ENCODE results near the gene CMTM3.
"Not testable (repeated sequence)": the region's sequence is repeated elsewhere in the genome, so short reads cannot be mapped to it uniquely, and the experiment has no call there.

CMTM3 gene

DNA sequence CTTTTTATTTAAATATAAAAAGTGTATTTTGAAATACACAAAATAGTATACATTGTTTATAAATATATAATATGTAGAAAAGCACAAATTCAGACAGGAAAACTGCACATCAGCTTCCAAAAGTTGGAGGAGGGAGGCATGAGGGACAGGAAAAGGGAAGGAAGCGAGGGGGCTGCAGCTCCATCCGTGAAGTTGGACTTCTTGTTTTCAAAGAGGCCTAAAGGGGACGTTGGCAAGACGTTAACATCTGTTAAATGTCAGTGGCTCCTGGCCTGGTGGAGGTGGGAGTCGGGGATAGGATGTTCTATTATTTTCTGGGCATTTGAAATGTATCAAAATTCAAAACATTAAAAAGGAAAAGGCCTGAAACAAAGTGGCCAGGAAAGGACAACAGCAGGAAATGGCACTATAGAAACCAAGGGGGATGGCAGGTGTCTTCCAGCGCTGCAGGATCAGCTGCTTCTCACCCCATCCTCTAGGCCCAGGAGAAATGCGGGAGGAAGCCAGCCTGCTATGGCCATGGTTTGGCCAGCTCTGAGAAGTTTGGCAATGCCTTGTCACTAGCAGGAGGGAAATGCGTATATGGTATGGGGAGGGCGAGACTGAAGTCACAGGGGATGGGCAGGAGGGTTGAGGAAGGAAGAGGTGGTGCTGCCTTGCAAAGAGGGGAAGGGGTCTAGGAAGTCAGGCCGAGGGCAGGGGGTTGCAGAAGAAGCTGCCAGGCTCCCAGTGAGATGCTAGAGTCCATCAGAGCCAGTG lies 18.8 kb upstream of the CMTM3 start:
- no peak for DNase-seq

DNA sequence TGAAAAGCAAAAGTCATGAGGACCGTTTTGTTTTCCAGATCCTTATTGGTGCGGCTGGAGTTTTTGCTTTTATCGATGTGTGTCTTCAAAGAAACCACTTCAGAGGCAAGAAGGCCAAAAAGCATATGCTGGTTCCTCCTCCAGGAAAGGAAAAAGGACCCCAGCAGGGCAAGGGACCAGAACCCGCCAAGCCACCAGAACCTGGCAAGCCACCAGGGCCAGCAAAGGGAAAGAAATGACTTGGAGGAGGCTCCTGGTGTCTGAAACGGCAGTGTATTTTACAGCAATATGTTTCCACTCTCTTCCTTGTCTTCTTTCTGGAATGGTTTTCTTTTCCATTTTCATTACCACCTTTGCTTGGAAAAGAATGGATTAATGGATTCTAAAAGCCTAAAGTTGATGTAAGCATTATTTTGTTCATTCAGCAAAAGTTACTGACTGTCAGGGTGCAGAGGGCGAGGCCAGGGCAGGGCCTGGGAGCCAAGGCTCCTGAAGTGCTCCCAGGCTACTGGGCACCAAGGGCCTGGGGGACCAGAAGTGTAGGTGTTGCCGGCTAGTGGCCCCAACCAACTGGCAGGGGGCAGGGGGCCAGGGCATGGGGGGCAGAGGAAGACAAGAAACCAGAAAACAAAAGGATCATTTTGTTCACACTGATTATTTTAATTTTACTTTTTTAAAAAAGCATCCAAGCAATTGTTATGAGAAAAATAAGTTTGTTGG lies 16.5 kb upstream of the CMTM3 start:
- DNase-seq = no peak

DNA sequence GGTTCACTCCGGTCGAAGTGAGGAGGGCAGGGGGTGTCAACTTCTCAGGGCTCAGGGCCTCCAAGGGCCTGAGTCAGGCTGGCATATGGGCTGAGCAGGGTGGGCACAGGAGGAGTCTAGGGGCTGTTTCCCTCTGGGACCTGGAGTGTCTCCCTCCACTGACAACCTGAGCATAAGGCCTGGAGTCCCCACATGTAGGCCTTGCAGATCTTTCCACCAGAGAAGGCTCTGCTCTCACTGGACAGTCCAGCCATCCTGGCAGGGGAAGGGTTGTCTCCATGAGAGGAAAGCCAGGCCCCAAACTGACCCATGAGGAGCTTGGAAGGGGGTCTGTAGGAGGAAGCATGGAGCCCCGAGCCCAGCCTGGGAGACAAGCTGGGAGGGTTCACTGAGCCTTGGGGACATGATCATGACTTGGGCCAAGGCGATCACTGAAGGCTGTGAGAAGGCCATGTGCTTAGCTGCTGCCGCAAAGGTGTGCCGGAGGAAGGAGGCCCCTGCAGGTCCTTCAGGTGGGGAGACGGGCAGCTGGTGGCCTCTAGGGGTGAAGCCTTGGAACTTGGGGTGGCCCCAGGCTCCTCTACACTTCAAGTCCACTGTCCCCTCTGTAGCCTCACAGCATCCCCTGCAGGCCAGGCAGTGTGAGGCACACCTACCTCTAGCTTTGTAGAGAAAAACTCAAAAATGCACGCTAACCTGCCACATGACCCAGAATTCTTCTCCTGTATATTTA lies 15.4 kb upstream of the CMTM3 start:
- no peak for DNase-seq

DNA sequence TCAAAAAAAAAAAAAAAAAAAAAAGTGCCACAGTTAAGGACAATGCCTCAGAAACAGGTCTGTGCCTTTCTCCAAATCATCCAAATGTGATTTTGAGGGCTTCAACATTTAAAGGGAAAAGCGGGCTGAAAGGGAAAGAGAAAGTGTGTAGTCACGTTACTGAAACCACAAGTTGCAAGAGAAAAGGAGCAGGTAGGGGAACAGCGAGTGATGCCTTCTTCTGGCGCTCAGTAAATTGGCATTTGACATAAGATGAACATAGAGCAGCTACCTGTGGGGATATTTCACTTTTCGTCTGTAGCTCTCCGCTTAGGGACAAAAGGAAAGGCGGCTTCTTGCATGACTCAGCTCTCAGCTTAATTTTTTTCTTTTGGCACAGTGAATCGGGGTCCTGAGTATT lies 14.2 kb upstream of the CMTM3 start:
- no peak for DNase-seq

DNA sequence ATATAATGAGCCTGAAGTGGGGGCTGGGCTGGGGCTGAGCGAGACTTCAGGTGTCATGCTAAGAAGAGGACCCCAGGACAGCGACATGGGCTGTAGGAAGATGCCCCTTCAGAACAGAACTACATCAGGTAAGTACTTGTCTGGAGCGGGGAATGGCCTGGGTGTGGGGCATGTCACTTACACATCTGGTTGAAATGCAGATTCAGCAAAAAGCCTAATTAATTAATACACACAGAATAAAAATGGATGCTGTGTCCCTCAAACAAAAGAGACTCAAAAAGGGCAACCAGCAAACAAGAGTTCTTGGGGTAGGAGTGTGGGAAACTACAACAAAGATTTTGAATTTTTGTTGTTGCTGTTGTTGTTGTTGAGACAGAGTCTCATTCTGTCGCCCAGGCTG lies 13.5 kb upstream of the CMTM3 start:
- DNase-seq = no peak

DNA sequence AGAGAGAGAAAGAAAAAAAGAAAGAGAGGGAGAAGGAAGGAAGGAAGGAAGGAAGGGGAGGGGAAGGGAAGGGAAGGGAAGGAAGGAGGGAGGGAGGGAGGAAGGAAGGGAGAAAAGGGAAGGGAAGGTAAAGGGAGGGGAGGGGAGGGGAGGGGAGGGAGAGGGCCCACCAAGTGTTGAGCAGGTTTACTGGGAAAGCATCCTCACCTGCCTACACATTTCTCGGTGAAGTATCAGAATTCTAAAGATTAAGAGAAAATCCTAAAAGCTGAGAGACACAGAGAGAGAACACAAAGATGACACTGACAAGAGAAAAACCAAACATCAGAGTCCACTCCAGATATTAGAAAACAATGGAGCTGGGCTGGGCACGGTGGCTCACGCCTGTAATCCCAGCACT lies 12.3 kb upstream of the CMTM3 start:
- no peak for DNase-seq

DNA sequence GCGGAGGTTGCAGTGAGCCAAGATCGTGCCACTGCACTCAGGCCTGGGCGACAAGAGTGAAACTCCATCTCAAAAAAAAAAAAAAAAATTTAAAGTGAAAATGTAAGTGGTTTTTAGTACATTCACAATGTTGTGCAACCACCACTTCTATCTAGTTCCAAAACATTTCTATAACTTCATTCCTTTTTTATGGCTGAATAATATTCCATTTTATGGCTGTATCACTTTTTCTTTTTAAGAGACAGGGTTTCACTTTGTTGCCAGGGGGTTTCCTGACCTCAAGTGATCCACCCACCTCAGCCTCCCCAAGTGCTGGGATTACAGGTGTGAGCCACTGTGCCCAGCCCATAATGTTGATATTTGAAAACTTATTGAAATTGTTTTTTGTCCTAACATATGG lies 11.7 kb upstream of the CMTM3 start:
- DNase-seq = no peak

DNA sequence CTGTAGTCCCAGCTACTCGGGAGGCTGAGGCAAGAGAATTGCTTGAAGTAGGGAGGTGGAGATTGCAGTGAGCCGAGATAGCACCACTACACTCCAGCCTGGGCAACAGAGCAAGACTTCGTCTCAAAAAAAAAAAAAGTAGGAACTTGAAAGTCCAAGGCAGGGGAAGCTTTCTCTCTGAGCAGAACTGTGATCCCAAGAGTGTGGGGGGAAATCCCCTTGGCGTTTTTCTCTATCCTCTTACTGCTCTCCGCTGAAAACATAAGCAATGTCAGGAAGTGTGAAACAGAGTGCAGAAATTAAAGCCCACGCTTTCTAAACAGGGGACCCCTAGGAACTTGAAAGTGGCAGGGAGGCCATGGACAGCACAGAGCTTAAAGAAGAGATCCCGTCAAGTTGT lies 9.8 kb upstream of the CMTM3 start:
- DNase-seq = no peak

DNA sequence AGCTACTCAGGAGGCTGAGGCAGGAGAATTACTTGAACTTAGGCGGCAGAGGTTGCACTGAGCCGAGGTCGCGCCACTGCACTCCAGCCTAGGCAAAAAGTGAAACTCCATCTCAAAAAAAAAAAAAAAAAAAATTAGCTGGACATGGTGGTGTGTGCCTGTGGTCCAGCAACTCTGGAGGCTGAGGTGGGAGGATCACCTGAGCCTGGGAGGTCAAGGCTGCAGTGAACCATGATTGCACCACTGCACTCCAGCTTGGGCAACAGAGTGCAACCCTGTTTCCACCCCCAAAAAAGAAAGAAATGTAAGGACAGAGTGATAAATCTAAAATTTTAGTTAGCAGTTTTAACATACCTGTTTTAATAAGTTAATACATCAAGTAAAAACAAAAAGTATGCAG lies 7.9 kb upstream of the CMTM3 start:
- DNase-seq = not testable (repeated sequence)

DNA sequence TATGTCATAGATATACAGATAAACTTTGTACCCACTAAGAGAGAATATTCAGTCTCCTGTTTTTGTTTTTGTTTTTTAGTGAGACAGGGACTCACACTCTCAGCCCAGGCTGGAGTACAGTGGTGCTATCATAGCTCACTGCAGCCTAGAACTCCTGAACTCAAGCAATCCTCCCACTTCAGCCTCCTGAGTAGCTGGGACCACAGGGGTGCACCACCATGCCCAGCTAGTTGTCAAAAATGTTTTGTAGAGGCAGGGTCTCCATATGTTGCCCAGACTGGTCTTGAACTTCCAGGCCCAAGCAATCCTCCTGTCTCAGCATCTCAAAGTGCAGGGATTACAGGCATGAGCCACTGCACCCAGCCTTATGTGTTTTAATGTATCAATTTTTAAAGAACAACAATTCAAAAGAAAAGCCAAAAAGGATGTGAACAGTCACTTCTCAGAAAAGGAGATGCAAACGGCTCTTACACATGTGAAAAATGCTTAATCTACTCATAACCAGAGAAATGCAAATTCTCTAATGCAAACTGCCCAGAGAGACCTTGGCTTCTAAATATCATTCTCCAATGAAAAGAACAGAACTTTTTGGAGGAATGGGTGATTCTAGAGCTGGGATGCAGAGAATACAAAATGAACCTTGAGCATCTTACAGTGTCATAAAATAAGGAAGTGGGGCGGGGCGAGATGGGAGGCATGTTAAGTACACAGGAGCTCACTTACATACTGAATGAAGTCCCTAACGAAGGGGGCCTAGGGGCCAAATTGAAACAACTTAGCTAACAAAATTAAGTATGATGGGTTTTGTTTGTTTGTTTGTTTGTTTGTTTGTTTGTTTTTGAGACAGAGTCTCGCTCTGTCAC lies 7.3 kb upstream of the CMTM3 start:
- DNase-seq = no peak

DNA sequence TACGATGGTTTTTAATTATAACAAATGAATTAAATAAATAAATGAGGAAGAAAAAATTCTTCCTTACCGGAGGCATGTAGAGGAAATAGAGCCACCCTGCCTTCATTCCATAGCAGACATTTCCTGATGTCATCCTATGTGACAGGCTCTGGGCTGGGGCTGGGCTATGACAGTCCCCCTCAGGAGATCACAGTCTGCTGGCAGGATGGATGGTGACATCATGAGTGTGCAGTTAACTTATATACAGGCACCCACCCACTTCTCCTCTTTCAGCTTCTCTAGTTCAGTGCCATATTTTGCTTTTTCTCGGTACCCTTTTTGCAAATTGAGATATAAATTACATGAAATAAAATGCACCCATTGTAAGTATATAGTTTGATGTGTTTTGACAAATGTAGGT lies 6.4 kb upstream of the CMTM3 start:
- no peak for DNase-seq

DNA sequence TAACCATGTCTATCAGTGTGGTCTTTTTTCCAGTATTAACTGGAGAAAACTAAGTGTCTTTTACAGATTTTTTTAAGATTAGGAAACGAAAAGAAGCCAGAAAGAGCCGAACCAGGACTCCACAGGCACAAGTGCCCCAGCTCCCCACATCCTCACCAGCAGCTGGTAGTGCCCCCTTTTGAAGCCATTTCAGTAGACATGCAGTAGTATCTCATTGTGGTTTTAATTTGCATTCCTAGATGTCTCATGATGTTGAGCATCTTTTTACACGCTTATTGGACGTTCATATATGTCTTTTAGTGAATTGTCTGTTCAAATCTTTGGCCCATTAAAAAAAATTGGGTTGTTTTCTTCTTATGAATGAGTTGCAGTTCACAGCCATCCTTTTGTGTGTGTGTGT lies 4.8 kb upstream of the CMTM3 start:
- no peak for DNase-seq

DNA sequence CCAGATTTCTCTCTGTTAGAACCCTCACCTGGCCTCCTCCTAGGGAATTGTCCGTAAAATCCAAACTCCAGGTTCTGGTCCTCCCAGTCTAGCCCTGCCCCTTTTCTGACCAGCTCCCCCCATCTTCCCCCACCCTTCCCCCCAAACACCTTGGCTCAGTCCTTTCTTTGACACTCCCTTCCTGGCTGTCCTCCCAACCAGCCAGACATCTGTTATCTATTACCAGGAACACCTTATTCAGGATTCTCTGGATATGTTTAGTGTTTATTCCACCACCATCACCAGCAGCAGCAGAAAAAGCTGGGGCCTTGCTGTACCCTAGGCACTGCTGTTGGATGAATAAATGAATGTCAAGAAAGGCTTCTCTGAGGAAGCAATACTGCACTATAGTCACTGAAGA lies 4.0 kb upstream of the CMTM3 start:
- no peak for DNase-seq

DNA sequence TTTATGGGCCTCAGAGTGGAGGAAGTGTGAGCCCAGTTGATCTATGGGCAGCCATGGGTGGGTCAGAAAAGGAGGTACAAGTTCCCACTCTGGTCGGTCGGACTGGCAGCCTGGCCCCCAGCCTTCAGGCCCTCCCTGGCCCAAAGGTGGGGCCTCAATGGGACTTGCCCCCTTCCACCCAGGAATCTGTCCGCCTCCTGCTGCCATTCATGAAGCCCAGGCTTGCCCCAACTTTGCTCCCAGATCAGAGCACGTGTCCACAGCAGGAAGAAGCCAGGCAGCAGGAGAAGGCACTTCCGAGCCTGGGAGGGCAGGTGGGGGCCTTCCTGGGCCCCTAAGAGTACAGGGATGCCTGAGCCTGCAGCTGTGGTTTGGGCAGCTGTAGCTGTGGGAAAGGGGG lies 3.0 kb upstream of the CMTM3 start:
- DNase-seq = no peak

DNA sequence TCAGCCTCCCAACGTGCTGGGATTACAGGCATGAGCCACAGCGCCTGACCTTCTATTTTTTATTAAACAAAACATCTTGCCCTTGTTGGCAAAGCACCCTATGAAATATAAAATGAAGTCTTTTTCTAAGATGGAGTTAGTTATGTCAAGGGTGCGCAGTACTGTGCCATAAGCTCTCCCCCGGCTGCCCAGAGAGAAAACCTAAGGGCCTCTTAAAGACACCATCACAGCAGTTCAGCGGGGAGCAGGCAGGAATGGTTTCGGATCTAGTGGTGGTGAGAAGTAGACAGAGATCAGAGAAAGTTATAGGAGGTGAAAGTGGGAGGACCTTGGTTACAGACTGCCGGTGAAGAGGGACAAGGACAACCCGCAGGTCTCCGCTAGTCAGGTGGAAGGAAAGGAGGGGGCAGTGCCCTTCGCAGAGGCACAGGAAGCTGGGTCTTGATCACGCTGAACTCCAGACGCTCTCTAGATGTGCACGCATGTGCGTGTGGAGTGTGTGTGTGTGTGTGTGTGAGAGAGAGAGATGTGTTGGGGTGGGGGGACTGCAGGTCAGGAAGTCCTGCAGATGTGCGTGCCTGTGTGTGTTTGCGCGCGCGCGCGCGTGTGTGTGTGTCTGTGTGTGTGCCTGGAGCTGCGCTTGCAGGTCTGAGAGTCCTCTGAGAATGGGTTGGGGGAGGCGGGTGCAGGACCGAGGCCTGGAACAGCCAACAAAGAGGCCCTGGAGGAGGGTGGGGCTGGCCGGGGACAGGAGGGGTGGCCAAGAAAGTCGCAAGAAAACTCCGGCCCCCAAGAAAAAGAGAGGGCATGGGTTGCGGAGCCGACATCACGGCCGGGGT lies 748 bp upstream of the CMTM3 start:
- no peak for DNase-seq

DNA sequence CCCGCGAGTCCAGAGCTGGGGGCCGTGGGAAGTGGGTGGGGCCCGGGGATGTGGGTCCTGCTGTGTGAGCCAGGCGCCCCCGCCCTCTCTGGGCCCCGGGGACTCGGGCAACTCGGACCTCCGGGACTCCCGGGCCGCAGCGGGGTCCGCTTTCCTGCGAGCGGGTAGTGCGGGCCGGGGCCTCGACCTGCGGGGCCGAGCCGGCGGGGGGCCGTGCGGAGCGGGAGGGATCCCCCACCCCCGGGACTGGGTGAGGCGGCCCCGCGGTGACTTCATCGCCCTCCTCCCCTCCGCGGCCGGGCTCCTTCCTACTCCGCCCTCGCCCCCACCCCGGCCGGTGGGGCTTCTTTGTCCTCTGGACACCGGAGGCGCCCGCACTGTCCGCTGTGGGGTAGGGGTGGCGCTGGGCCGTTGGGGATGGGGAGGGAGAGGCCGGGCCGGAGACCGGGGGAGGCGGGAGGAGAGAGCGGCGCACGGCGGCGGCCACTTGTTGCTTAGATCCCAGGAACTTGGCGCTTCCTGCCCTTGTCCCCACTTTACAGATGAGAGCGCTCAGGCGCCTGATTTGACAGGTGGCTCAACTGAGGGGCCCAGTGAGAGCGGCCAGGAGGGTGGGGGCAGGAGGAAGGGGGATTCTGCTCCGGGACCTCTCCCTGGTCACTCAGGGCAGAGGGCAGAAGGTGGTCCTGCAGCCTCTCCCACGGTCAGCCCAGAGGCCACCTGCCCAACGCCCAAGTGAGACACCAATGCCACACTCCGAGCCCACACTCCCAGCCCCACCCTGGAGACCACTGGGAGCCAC lies 874 bp downstream of the CMTM3 start:
- DNase-seq = no peak

DNA sequence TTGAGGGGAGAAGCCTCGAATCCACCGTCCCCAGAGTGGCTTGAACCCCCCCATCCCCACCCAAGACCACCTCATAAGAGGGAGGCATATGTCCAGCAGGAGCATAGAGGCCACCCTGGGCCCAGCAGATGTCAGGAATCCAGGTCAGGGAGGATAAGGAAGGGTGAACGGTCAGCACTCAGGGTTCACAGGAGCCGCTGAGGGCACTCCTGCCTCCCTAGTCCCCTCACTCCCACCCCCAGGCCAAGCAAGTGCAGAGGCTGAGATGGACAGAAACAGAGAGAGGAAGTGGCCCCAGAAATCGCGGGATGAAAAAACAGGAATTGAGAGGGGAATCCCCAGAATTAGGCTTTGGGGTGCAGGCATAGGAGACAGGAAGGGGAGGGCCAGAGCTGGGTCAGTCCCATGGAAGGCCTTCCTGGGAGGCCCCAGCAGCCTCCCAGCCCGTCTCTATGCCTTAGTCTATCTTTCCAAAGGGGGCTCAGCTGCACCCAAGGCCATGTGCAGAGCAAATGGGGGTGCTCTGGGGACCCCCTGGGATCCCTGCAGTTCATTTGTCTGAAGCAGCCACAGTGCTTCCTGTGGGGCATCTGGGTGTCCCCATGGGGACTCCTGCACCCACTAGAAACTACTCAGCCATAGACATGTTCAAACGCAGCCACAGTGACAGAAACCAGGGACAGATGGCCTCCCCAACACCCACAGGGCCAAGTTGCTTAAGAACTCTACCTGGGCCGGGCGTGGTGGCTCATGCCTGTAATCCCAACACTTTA lies 1.7 kb downstream of the CMTM3 start:
- no peak for DNase-seq

DNA sequence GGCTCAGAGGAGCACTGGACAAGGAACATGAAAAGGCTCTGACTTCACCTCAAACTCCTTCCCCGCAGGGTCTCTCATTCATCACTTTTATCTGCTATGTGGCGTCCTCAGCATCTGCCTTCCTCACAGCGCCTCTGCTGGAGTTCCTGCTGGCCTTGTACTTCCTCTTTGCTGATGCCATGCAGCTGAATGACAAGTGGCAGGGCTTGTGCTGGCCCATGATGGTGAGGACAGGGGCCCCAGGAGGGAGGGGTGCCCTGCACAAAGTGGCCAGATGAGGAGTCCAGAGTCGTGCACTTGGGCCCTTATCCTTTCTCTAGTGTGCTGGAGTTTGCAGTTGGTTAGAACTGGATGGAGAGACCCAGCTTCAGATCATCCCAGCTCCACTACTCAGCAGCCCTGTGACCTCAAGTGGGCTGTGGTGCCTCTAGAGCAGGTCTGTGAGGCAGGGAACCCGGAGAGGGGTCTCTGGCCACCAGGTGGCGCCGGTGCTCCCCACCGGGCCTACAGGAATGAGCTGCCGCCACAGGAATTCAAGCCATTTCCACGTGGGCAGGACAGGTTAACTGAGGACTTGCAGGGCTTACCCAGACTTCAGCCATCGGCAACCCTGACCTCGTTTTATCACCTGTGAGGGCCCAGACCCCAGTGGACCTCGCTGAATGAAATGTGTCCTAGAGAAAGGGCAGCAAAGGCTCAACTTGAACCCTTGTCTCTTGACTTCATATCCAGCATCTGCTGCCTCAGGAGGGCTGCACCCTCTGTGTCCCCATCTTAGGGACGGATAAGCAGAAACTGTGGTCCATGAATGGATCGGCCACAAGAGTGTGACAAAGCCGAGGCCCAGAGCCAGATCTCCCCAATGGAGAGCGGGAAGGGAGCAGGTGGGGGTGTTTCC lies 4.0 kb downstream of the CMTM3 start:
- DNase-seq = no peak

DNA sequence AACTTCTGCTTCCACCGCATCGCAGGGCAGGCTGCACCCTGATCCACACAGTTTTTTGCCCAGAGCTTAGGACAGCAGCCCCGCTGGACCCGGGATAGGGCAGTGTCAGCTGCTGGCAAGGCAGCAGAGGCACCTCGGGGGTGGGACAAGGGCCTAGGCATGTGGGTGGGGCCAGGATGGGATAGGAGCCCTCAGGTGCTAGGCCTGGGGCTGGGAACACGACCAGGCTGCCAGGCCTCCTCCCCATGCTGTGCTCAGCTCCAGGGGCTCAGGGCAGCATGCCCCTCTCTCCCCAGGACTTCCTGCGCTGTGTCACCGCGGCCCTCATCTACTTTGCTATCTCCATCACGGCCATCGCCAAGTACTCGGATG lies 4.6 kb downstream of the CMTM3 start:
- DNase-seq = no peak

All from NCI-H524 treated with DMSO at 0.1 percent for 48 hours (cell line).